TTC549 (cell line): ENCODE measurements around the gene PLEKHG4B.
"Not testable (repeated sequence)": the region's sequence is repeated elsewhere in the genome, so short reads cannot be mapped to it uniquely, and the experiment has no call there.

Experiments
- FAIRE-seq: peaks from 2 replicates; lab custom pipeline; 2012; peaks lifted over from hg19 to GRCh38; lab: Jason Lieb, UNC

The PLEKHG4B gene

GRCh38 chr5:93221-93980, 1.4 kb downstream of the PLEKHG4B start:
- no peak for FAIRE-seq

DNA sequence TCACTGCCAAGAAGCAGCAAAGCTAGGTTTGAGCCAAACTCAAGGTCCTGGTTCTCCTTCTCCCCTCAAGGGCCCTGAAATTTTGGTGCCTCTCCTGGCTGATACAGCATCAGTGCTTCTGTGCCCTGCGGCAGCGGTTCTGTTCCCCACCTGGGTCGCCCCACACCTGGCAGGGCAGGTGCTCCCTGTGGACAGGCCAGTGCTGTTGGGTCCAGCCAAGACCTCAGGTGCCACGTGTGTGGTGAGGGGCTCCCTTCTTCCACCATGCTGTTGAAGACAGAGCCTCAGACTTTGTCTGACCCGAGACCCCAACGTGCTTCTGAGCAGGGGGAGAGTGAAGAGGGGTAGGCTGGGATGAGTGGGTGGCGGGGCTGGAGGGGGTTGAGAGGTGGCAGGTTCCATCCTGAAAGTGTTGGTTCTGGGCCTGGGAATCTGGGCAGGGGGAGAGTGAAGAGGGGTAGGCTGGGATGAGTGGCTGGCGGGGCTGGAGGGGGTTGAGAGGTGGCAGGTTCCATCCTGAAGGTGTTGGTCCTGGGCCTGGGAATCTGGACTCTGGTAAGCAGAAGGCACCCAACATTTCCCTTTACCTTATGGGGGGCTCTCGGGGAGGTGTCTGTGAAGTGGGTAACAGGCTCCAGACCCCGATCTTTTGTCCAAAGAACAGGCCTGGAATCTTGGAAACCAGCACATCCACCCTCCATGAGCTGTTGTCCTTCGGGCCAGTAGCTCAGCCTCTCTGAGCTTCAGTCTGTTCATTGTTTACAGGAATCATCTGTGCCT, 2.3 kb downstream of the PLEKHG4B start:
- FAIRE-seq = no peak

DNA sequence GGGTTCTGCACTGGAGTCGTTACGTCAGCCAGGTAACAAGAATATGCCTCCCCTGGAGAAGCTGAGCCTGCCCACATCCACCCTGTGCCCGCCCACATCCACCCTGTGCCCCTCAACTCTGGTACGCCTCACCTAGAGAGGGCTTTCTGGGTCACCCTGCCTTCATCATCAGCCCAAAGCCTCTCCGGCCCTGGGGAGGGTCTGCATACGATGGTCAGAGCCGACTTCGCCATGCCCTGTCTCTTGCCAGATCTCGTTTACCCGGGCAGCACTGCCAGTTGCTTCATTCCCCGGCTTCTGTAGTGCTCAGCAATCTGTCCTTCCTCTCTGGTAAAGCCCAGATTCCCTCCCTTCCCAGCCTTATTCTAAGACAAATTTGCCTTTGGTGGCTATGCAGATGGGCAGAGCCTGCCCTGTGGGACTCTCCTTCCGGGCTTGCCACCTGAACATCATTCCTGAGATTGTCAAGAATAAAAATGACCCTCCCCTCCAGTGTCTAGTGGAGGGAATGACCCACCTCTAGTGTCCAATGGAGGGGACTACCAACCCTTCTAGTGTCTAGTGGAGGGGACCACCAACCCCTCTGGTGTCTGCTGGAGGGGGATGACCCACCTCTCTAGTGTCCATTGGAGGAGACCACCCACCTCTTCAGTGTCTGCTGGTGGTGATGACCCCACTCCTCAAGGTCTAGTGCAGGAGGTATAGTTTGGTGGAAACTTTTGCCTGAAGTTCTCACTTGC, 3.4 kb downstream of the PLEKHG4B start:
- no peak for FAIRE-seq

DNA sequence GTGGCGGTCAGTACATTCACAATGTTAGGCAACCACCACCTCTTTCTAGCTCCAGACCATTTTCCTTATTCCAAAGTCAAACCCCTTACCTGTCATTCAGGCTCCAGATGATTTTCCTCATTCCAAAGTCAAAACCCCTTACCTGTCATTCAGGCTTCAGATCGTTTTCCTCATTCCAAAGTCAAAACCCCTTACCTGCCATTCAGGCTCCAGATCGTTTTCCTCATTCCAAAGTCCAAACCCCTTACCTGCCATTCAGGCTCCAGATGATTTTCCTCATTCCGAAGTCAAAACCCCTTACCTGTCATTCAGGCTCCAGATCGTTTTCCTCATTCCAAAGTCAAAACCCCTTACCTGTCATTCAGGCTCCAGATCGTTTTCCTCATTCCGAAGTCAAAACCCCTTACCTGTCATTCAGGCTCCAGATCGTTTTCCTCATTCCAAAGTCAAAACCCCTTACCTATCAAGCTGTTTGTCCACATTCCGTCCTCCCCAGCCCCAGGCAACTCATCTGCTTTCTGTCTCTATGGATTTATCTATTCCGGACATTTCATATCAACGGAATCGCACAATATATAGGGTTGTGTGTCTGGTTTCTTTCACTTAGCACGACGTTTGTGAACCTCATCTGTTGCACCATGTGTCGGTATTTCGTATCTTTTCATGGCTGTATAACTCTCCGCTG, 5.2 kb downstream of the PLEKHG4B start:
- FAIRE-seq = no peak

GRCh38 chr5:99815-100214, 7.8 kb downstream of the PLEKHG4B start:
- no peak for FAIRE-seq

DNA sequence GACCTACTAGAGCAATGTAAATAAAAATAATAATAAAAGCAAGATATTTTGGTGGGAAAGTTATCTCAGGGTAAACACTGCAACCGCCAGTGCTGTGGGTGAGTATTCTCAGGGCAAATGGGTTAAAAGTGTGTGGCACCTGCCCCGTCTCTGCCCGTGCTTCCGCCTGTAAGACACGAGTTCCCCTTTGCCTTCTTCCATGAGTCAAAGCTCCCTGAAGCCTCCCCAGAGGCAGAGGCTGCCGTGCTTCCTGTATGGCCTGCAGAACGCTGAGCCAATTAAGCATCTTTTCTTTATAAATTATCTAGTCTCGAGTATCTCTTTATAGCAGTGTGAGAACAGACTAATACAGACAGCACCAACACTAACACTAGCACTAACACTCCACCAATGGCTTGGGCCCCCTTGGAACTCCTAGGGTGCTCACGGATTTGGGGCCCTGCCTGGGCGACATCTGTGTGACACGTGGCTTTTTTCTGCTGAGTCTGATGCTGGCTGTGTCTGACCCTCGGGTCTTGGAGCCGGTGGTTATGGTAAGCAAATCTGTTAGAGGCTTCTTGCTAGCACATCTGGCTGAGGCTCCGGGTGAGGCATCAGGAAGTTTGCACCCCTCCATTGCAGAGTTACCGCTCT, 10.6 kb downstream of the PLEKHG4B start:
- FAIRE-seq = no peak

- not testable (repeated sequence) for FAIRE-seq
Measured at GRCh38 chr5:104106-104505, 12.1 kb downstream of the PLEKHG4B start.

GRCh38 chr5:104778-105296, 12.9 kb downstream of the PLEKHG4B start:
- FAIRE-seq = no peak

DNA sequence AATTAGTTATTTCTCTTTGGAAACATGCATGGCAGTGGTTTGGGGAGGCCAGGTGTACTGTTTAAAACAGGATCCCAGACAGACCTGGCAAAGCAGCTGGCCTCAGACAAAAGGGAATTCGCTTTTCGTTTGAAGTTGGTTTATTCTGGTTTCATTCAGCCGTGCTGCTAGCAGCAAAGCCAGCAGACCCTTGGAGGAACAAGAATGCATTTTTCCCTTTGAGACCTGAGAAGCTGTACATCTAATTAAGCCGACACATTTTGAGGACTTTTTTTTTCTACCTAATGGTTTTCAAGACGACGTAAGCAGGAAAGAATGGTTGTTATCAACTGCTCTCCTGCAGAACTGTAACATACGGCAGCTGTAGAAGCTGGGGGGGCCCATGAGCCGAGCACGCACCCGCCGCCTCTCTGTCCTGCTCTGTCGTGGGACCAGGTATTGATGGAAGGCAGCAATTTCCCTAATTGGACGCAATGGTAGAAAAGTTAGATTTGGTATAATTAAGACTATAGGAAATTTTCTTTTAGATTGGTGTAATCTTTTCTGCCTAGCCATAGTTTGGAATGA, 13.6 kb downstream of the PLEKHG4B start:
- no peak for FAIRE-seq

DNA sequence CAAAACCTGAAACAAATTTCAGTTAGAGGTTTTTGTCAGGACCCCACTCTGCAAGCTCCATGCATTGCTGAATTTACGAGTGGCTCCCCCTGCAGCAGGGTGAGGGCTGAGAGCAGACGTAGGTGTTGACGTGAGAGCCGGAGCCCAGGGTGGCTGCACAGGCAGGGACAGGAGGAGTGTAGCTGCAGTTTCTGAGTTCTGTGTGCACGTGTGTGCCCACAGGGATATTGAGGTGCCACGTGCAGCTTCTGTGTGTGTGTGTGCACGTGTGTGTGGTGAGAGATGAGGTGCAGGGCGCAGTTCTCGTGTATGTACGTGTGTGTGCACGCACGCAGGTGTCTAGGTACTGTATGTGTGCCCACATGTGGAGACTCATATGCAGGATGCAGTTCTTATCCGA, 14.6 kb downstream of the PLEKHG4B start:
- FAIRE-seq = no peak

- FAIRE-seq = no peak
Measured at GRCh38 chr5:107526-107925, 15.6 kb downstream of the PLEKHG4B start.

DNA sequence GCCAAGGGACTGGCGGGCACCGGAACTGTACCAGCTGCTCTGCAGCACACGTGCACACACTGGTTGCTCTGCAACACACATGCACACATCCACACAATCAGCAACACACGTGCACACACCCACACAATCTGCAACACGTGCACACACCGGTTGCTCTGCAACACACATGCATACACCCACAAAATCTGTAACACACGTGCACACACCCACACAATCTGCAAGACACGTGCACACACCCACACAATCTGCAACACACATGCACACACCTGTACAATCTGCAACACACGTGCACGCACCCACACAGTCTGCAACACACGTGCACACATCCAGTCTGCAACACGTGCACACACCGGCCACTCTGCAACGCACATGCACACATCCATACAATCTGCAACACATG, 17.9 kb downstream of the PLEKHG4B start:
- no peak for FAIRE-seq

DNA sequence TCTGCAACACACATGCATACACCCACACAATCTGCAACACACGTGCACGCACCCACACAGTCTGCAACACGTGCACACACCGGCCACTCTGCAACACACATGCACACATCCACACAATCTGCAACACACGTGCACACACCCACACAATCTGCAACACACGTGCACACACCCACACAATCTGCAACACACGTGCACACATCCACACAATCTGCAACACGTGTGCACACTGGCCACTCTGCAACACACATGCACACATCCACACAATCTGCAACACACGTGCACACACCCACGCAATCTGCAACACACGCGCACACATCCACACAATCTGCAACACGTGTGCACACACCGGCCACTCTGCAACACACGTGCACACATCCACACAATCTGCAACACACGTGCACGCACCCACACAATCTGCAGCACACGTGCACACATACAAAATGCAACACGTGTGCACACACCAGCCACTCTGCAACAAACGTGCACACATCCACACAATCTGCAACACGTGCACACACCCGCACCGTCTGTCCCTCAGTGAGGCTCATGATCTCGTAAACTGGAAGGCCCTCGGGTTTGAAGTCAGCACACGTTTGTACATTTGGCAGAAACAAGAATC, 18.4 kb downstream of the PLEKHG4B start:
- FAIRE-seq = no peak

GRCh38 chr5:111171-111570, 19.2 kb downstream of the PLEKHG4B start:
- no peak for FAIRE-seq

GRCh38 chr5:119486-120097, 27.6 kb downstream of the PLEKHG4B start:
- no peak for FAIRE-seq

- FAIRE-seq = no peak
Measured at GRCh38 chr5:121432-121831, 29.5 kb downstream of the PLEKHG4B start.

- FAIRE-seq = no peak
Measured at GRCh38 chr5:125815-126214, 33.8 kb downstream of the PLEKHG4B start.

DNA sequence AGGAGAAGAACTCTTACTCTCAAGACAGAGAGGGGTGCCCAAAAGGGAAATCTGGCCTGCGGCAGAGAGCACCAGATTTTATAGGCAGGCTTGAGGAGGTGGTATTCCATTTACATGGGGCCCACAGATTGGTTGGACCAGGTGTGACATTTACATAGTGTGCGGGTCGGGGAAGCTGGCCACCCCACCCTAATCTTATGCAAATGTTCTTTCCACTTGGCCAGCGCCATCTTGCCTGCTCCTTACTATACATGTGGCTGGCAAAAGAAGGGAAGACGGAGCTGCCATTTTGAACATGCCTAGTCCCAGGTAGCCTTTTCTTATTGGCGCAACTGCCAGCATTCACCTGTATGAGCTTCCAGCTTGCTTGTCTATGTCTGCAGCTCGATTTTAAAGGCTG, 34.8 kb downstream of the PLEKHG4B start:
- FAIRE-seq = no peak

DNA sequence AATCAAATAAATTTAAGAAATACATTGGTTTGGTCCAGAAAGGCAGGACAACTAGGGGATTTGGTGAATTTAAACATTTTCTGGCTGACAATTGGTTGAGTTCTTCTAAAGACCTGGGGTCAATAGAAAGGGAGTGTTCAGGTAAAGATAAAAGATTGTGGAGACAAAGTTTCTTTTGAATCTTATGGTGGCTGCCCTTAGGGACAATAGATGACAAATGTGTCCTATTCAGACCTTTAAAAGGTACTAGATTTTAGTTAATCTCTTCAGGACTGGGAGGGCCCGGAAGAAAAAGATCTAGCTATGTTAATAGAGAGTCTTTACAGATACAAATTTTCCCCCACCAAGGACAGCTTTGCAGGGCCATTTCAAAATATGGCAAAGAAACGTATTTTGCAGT, 35.9 kb downstream of the PLEKHG4B start:
- no peak for FAIRE-seq

GRCh38 chr5:128446-128845, 36.5 kb downstream of the PLEKHG4B start:
- FAIRE-seq = no peak

GRCh38 chr5:129148-129547, 37.2 kb downstream of the PLEKHG4B start:
- no peak for FAIRE-seq
